ENCODE results near the gene AKR1C8.
"Not testable (repeated sequence)": the region's sequence is repeated elsewhere in the genome, so short reads cannot be mapped to it uniquely, and the experiment has no call there.

- TF ChIP-seq, protein P1, sequence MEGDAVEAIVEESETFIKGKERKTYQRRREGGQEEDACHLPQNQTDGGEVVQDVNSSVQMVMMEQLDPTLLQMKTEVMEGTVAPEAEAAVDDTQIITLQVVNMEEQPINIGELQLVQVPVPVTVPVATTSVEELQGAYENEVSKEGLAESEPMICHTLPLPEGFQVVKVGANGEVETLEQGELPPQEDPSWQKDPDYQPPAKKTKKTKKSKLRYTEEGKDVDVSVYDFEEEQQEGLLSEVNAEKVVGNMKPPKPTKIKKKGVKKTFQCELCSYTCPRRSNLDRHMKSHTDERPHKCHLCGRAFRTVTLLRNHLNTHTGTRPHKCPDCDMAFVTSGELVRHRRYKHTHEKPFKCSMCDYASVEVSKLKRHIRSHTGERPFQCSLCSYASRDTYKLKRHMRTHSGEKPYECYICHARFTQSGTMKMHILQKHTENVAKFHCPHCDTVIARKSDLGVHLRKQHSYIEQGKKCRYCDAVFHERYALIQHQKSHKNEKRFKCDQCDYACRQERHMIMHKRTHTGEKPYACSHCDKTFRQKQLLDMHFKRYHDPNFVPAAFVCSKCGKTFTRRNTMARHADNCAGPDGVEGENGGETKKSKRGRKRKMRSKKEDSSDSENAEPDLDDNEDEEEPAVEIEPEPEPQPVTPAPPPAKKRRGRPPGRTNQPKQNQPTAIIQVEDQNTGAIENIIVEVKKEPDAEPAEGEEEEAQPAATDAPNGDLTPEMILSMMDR (IDR thresholded peaks at IDR 0.05) = not testable (repeated sequence)
- TF ChIP-seq POLR2A (IDR thresholded peaks at IDR 0.05) = not testable (repeated sequence)
These were observed 9.4 kb downstream of the AKR1C8 start for GRCh38 chr10:5175581-5175980.

Data from heart left ventricle (tissue), 13 donors.